Fibroblast of mammary gland (primary cell): ENCODE measurements around the gene CDC42.
"Not testable (repeated sequence)": the region's sequence is repeated elsewhere in the genome, so short reads cannot be mapped to it uniquely, and the experiment has no call there.

ENCODE experiments used
- DNase-seq: peaks from one replicate; pipeline ENCODE4 v3.0.0-alpha.2; 2010; ENCODE audit warnings: low read depth
- H3K4me3 ChIP-seq: 2 replicates; pipeline ENCODE4 v1.5.1; 2011; ENCODE audit warnings: low read depth, mild to moderate bottlenecking, low read length, moderate library complexity; ENCODE audit not compliant: control insufficient read depth
- CTCF ChIP-seq: conservative IDR thresholded peaks from 2 replicates; pipeline ENCODE4 v1.5.1; 2011; ENCODE audit warnings: low read depth, low read length, inconsistent platforms; ENCODE audit not compliant: control insufficient read depth, insufficient read depth

The CDC42 gene

GRCh38 chr1:22031214-22031962 lies 21.1 kb upstream of the CDC42 start:
- TF ChIP-seq CTCF = no peak
- no peak overlapping the region for H3K4me3 ChIP-seq
- DNase-seq = no peak

- DNase-seq, H3K4me3 ChIP-seq: not testable (repeated sequence)
These were observed 17.7 kb upstream of the CDC42 start for GRCh38 chr1:22034834-22035233.

DNA sequence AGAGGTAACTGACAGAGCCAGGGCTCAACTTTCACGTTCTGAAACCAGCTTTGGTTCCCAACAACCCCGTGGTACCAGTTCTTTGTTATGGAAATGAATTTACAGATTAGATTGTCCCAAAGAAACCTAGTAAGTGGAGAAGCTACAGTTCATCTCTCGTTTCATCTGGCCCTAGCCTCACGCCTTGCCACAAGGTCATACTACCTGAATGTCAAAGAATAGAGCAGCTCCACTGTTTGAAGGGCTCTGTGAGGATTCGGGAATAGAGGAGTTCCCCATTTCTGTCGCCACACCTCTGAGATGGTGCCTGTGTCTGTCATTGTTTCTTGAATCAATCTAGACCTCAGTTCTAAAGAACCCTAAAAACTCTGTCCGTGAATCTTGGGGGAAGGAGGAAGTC lies 15.0 kb upstream of the CDC42 start:
- TF ChIP-seq CTCF = no peak
- no peak for DNase-seq
- no peak overlapping the region for H3K4me3 ChIP-seq

DNA sequence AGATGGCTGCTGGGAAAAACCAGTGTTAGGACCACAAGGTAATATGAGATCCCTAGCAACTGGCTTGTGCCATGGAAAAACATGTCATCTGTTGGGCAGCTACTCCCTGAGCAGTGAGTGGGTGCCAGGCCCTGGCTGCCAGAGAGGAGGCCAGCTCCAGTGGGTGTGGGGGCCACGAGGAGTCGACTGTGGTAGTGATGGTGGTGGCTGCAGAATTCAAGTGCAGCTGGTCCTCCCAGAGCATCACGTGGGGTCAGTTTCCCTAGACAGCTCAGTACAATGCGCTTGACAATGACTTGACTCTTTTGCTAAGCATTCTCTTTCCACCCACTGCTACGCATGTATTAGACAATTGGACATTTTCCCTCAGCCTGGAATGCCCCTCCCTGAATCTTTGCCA lies 14.5 kb upstream of the CDC42 start:
- no peak for DNase-seq
- no peak for TF ChIP-seq CTCF
- no peak overlapping the region for H3K4me3 ChIP-seq

DNA sequence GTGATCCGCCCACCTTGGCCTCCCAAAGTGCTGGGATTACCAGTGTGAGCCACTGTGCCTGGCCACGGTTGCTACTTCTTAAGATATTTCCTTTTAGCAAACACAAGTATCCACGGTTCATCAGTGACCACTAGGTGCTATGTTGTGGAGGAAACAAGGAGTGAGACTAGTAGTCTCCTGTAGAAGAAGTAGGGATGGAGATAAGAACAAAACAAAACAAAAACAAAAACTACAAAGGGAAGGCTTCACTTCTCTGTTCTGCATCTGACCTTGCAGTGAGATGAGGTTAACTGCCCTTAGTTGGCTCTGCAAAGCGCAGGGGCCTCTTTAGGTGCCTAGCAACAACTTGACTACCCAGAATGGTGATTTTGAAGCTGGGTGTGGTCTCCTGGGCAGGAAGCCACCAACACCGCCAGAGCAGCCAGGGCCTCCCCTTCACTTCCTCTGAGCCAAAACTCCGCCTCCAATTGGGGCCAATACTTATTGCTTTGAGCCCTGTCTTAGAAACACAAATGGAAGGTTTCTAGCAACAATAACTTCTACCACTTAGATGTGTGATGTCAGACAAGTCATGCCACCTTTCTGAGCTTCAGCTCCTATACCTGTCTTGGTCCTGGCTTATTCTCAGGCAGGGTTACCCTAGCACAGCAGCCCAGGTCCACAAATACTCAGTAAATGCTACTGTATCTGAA lies 12.8 kb upstream of the CDC42 start:
- DNase-seq = peak; percentile 54
- no peak for TF ChIP-seq CTCF
- no peak overlapping the region for H3K4me3 ChIP-seq

DNA sequence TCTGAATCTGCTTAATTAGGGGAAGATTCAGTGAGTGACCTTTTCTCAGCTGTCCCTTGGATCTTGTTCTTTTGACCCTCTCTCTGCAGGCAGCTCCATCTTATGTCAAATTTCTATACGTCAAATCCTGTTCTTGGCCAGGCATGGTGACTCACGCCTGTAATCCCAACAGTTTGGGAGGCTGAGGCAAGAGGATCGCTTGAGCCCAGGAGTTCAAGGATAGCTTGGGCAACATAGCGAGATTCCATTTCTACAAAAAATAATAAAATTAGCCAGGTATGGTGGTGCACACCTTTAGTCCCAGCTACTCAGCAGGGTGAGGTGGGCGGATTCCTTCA lies 12.3 kb upstream of the CDC42 start:
- H3K4me3 ChIP-seq = no peak overlapping the region
- TF ChIP-seq CTCF = no peak
- DNase-seq = no peak

- no peak overlapping the region for H3K4me3 ChIP-seq
- TF ChIP-seq CTCF = no peak
- no peak for DNase-seq
These were observed 11.0 kb upstream of the CDC42 start for GRCh38 chr1:22041505-22041904.
